ENCODE measurements around the gene SLC35A3. TPM values are rescaled to one million over a fixed set of nuclear protein-coding genes. Genes with fewer than 3 reads are reported as not detected.
"Not testable (repeated sequence)": the region's sequence is repeated elsewhere in the genome, so short reads cannot be mapped to it uniquely, and the experiment has no call there.

Gene SLC35A3
- total RNA-seq, 1 donor from 2014 or later = 17.5 TPM

GRCh38 chr1:99972066-99972465, 2.3 kb downstream of the SLC35A3 start:
- DNase-seq (ENCODE audit: low read depth) = not testable (repeated sequence)

GRCh38 chr1:99975529-99975928, 5.7 kb downstream of the SLC35A3 start:
- DNase-seq (ENCODE audit: low read depth) = no peak

GRCh38 chr1:99977326-99977725, 7.5 kb downstream of the SLC35A3 start:
- DNase-seq (ENCODE audit: low read depth) = not testable (repeated sequence)

GRCh38 chr1:99978218-99978617, 8.4 kb downstream of the SLC35A3 start:
- no peak for DNase-seq (ENCODE audit: low read depth)

- DNase-seq (ENCODE audit: low read depth) = no peak
Observed at GRCh38 chr1:99979091-99979490, 9.3 kb downstream of the SLC35A3 start.

- DNase-seq (ENCODE audit: low read depth) = no peak
Observed at GRCh38 chr1:99980928-99981327, 11.1 kb downstream of the SLC35A3 start.

- DNase-seq (ENCODE audit: low read depth) = no peak
Observed at GRCh38 chr1:99986656-99987225, 16.9 kb downstream of the SLC35A3 start.

- no peak for DNase-seq (ENCODE audit: low read depth)
Observed at GRCh38 chr1:99988210-99988765, 18.5 kb downstream of the SLC35A3 start.

GRCh38 chr1:99992044-99992722, 22.4 kb downstream of the SLC35A3 start:
- no peak for DNase-seq (ENCODE audit: low read depth)

- no peak for DNase-seq (ENCODE audit: low read depth)
Observed at GRCh38 chr1:99992760-99993467, 23.1 kb downstream of the SLC35A3 start.

- no peak for DNase-seq (ENCODE audit: low read depth)
Observed at GRCh38 chr1:99993468-99993845, 23.7 kb downstream of the SLC35A3 start.

- no peak for DNase-seq (ENCODE audit: low read depth)
Observed at GRCh38 chr1:99994496-99994895, 24.7 kb downstream of the SLC35A3 start.

GRCh38 chr1:99996951-99997350, 27.2 kb downstream of the SLC35A3 start:
- no peak for DNase-seq (ENCODE audit: low read depth)

GRCh38 chr1:100001462-100001861, 31.7 kb downstream of the SLC35A3 start:
- DNase-seq (ENCODE audit: low read depth) = no peak

GRCh38 chr1:100005424-100005823, 35.6 kb downstream of the SLC35A3 start:
- no peak for DNase-seq (ENCODE audit: low read depth)

GRCh38 chr1:100006688-100007087, 36.9 kb downstream of the SLC35A3 start:
- DNase-seq (ENCODE audit: low read depth) = no peak

GRCh38 chr1:100009458-100009857, 39.7 kb downstream of the SLC35A3 start:
- no peak for DNase-seq (ENCODE audit: low read depth)

GRCh38 chr1:100010804-100011203, 41.0 kb downstream of the SLC35A3 start:
- no peak for DNase-seq (ENCODE audit: low read depth)

GRCh38 chr1:100019220-100019619, 49.4 kb downstream of the SLC35A3 start:
- DNase-seq (ENCODE audit: low read depth) = no peak

- no peak for DNase-seq (ENCODE audit: low read depth)
Observed at GRCh38 chr1:100023482-100023881, 53.7 kb downstream of the SLC35A3 start.

GRCh38 chr1:100027212-100027611, 57.4 kb downstream of the SLC35A3 start:
- DNase-seq (ENCODE audit: low read depth) = no peak

- DNase-seq (ENCODE audit: low read depth) = no peak
Observed at GRCh38 chr1:100028765-100029164, 59.0 kb downstream of the SLC35A3 start.
